HG03521 (cell line): ENCODE measurements around the gene GMIP.

ENCODE experiments used
- ATAC-seq: cut with Tn5 transposase; IDR thresholded peaks from one replicate; pipeline ENCODE4 v1.9.1; 2021; ENCODE audit warnings: mild to moderate bottlenecking, moderate library complexity; ENCODE audit not compliant: unreplicated experiment

Gene GMIP

GRCh38 chr19:19636573-19637185, 6.8 kb downstream of the GMIP start:
- no peak for ATAC-seq

GRCh38 chr19:19635313-19635702, 8.1 kb downstream of the GMIP start:
- no peak for ATAC-seq

DNA sequence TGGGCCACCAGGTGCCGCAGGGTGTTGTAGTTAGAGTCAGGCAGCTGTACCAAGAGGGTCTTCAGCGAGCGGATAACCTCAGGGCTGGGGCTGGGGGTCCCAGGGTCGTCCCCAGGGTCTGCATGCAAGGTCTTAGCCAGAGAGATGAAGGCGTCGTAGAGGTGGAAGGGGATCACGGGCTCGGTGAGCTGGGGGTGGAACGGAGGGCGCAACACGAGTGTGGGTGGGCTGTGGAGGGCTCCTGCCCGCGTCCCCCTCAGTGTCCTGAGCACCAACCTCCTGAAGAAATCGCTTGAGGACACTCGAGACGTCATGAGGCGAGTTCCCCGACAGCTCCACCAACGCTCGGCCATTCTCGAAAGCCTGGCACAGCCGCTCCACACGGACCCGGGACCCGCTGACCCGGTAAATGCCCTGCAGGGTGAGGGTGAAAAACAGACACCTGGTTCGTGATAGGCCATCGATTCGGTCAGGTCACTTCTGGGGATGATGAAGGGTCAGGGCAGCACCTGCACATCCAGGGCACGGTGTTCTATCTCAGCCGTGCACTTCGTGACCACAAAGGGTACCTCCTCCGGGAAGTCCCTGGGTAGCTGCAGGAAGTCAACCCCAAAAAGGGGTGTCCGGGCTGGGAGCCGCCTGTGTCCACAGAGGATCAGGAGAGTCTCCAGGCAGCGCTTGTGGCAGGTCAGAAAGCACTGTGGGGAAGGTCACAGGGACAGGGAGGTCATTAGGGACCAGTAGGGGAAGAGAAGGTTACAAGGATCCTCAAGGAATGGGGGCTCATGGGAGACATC, 8.7 kb downstream of the GMIP start:
- no peak for ATAC-seq

- no peak for ATAC-seq
Observed at GRCh38 chr19:19633711-19634515, 9.5 kb downstream of the GMIP start.

DNA sequence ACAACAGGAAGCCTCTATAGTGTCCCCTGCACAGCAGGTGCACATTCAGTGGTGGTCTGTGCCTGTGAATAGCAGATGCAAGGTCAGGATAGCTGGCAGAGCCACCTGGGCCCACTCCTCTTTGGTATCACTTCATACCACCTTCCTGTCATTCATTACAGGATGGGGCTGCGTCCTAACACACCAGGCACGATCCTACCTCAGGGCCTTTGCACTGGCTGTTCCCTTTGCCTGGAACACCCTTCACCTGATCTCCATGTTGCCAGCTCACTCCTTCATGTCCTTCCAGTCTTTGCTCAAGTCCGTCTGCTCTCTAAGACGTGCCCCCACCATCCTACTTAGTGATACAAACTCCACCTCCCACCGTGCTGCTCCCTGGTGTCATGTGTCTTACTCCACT, 10.8 kb downstream of the GMIP start:
- no peak for ATAC-seq

GRCh38 chr19:19631346-19631745, 12.1 kb downstream of the GMIP start:
- no peak for ATAC-seq

GRCh38 chr19:19630426-19630825, 13.0 kb downstream of the GMIP start:
- no peak for ATAC-seq

DNA sequence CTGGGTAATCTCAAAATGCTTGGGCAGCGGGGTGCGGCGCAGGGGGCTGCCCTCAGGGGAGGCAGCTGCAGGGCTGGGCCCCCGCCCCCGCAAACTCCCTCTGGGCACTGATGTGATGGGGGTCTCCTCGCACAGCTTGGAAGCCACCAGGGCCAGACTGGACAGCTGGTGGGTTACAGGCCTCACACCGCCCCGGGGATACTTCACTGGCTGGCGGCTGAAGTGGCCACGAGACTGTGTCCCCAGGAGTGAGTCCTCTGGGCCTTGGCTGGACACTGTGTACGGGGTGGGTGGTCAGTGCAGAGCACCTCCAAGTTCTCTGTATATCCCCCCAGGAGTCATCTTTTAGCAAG, 13.4 kb downstream of the GMIP start:
- no peak for ATAC-seq

DNA sequence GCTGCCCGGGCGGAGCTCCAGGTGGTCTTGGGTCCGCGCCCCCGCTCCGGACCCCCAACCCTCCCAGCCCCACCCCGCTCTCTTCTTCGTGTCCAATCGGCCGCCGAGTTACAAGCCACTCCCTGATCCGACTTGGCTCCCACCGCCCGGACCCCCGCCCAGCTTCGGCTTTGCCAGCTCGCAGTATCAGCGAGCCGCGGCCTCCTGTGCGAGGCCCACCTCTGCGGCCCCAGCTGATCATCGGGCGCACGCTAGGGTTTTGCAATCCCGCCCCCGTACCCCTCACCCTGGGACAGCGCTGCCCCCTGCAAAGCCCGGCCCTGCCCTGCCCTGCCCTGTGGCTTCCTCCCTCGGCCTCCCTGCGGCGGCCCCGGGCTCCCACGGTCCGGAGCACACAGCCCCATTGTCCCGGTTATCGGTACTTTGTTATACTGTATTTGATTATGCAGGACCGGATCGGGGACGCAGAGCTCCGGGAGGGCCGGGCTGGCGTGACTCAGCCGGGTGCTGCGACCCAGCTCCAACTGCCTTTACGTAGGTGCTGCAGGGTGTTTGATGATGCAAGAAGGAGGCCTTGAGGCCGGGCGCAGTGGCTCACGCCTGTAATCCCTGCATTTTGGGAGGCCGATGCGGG, 14.8 kb downstream of the GMIP start:
- peak; percentile 16 for ATAC-seq

DNA sequence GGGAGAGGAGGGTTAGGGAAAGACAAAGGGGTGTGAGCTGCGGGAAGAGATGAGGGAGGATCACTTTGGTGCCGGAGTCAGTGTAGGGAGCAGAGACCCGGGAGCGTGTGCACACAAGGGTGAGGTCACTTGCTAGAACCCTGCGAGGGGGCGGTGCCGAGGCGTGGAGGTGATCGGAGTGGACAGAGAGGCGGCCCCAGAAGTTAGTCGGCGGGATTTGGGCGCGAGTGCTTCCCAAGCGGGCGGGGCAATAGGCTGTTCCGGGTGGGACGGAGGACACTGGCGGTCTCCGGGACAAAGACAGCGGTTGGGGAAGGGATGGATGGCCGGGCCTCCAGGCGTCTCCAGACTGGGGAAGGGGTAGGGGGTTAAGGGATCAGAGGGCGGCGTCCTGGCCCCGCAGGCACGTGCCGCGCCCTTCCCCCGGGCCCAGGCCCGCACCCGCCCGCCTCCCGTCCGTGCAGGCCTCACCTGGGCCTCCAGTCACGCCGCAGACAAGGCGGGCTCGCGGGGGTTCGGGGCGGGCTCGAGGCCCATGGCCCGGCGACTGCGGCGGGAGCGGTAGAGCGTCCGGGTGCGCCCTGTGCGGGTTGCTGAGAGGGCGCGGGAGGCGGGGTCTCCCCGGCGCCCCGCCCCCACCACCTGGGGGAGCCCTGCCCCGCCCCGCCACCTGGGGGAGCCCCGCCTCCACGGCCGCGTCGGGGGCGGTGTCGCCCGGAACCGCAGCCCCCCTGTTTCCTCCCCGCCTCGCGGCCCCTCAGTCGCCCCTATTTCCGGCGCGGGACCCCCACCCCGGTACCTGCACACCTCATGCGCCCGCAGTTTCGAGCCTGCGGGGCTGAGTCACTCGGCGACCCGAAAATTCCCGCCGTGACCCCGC, 15.6 kb downstream of the GMIP start, which contains the start of gene LPAR2:
TSS of gene LPAR2 (minus strand) at position 600 of the 880 bp plus-strand sequence. CDS start 945 bp downstream, outside the sequence.
- ATAC-seq: peak; percentile 62

GRCh38 chr19:19626516-19627472, 16.7 kb downstream of the GMIP start:
- ATAC-seq: no peak

DNA sequence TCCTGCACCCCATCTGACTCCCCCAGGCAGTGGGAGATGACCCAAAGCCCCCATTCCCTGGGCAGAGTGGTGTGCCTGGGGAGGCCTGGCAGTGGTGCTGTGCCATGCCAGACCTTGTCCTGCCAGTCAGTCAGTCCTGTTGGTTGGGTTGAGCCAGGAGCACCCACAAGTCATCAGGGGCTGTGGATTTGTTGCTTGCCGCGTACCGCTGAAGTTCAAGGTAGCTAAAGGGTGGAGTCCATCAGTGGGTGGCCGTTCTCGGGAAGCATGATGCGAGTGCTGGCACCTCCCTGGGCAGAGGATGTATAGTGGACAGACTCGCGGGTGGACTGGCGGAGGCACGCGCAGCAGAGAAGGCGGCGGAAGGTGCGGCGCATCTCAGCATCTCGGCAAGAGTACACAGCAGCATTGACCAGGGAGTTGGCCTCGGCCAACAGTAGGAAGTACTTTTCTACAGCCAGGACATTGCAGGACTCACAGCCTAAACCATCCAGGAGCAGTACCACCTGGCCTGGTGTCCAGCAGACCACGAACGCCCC, 19.4 kb downstream of the GMIP start:
- ATAC-seq: no peak

DNA sequence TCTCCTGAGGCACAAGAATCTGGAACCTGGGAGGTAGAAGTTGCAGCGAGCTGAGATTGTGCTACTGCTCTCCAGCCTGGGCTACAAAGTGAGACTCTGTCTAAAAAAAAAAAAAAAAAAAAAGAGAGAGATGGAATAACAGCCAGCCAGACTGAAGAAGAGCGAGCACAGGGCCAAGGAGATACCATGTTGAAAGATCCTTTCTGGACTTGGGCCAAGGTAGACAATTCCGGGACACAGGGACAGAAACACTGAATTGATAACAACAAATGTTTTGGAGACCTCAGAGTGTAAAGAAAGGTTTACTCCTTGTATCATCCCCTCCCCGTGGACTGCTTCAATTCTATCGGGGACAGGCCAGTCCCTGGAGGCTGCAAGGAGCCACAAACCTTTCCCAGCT, 20.1 kb downstream of the GMIP start:
- no peak for ATAC-seq

- ATAC-seq: no peak
Observed at GRCh38 chr19:19619849-19620210, 23.6 kb downstream of the GMIP start.

- ATAC-seq: no peak
Observed at GRCh38 chr19:19619181-19619848, 24.1 kb downstream of the GMIP start.

GRCh38 chr19:19618219-19619051, 25.0 kb downstream of the GMIP start, which contains the start of gene PBX4:
Gene PBX4, minus strand, starts transcription at chr19:19618687. Its CDS starts 58 bp downstream, at chr19:19618629.
- ATAC-seq: peak; percentile 94

- no peak for ATAC-seq
Observed at GRCh38 chr19:19615086-19615485, 28.4 kb downstream of the GMIP start.
